WTC11 (cell line): ENCODE results near the gene CLEC20A. TPM values are rescaled to one million over a fixed set of nuclear protein-coding genes. Genes with fewer than 3 reads are reported as not detected.

Source experiments
- ATAC-seq: fragments of 200-7000 bp; cut with Tn5 transposase; 2 replicates; pipeline ENCODE4 v1.10.0; 2021; ENCODE audit warnings: mild to moderate bottlenecking, moderate library complexity
- CTCF ChIA-PET: fragments of 300-600 bp; sonication (Branson Sonifier 250); formaldehyde crosslinking; loops from one replicate; lab custom pipeline; 2021; ENCODE audit warnings: antibody characterized with exemption; lab: Charles Lee
- POLR2A ChIA-PET: fragments of 350-600 bp; sonication (Branson Sonifier 250); formaldehyde crosslinking; loops from one replicate; lab custom pipeline; 2021; ENCODE audit warnings: antibody characterized with exemption; lab: Charles Lee
- DNase-seq: peaks from one replicate; pipeline ENCODE4 v3.0.0; 2021; ENCODE audit warnings: low spot score
- H3K27ac Mint-ChIP-seq: 2 replicates; pipeline ENCODE4 v1.8.0; 2021; ENCODE audit warnings: mixed read lengths
- H3K27me3 Mint-ChIP-seq: 2 replicates; pipeline ENCODE4 v1.8.0; 2021; ENCODE audit warnings: low read depth, mild to moderate bottlenecking, moderate library complexity, mixed read lengths
- H3K36me3 Mint-ChIP-seq: 2 replicates; pipeline ENCODE4 v1.8.0; 2021; ENCODE audit warnings: mixed read lengths
- H3K4me1 Mint-ChIP-seq: 2 replicates; pipeline ENCODE4 v1.8.0; 2022; ENCODE audit warnings: mixed read lengths
- H3K4me3 Mint-ChIP-seq: 2 replicates; pipeline ENCODE4 v1.8.0; 2021; ENCODE audit warnings: mild to moderate bottlenecking, moderate library complexity, mixed read lengths
- H3K9me3 Mint-ChIP-seq: 2 replicates; pipeline ENCODE4 v1.8.0; 2021; ENCODE audit warnings: mixed read lengths
- HMGA2 ChIP-seq: fragments of 250-450 bp; sonication (Bioruptor Pico); IDR thresholded peaks from 2 replicates; pipeline ENCODE4 v1.4.0; 2021; ENCODE audit warnings: mild to moderate bottlenecking, moderate library complexity
- JAZF1 ChIP-seq: fragments of 250-450 bp; sonication (Bioruptor Pico); IDR thresholded peaks from 2 replicates; pipeline ENCODE4 v1.9.0; 2021; ENCODE audit warnings: moderate library complexity, mild to moderate bottlenecking, inconsistent platforms
- MXD4 ChIP-seq: fragments of 250-450 bp; sonication (Bioruptor Pico); IDR thresholded peaks from 2 replicates; pipeline ENCODE4 v1.8.0; 2021; ENCODE audit warnings: mild to moderate bottlenecking, moderate library complexity, borderline replicate concordance
- OVOL2 ChIP-seq: fragments of 250-450 bp; sonication (Bioruptor Pico); IDR thresholded peaks from 2 replicates; pipeline ENCODE4 v1.9.0; 2021; ENCODE audit warnings: mild to moderate bottlenecking, borderline replicate concordance
- SOX15 ChIP-seq: fragments of 250-450 bp; sonication (Bioruptor Pico); IDR thresholded peaks from 2 replicates; pipeline ENCODE4 v1.9.0; 2021; ENCODE audit warnings: mild to moderate bottlenecking
- ZNF219 ChIP-seq: sonication (generic); formaldehyde crosslinking; IDR thresholded peaks from 2 replicates; pipeline ENCODE4 v1.8.0; 2023; ENCODE audit warnings: missing genetic modification reagents, mild to moderate bottlenecking, borderline replicate concordance
- ZNF263 ChIP-seq: sonication (generic); formaldehyde crosslinking; IDR thresholded peaks from 2 replicates; pipeline ENCODE4 v1.8.1; 2022; ENCODE audit warnings: low read depth, mild to moderate bottlenecking, moderate library complexity, missing genetic modification reagents
- total RNA-seq: library from RNA; stranded (reverse); gene quantifications from 3 replicates; pipeline ENCODE4 v1.2.3, GENCODE V29; 2021
- TF ChIP-seq, protein P1 (sequence below): sonication (generic); formaldehyde crosslinking; IDR thresholded peaks from 2 replicates; pipeline ENCODE4 v1.8.0; 2022; ENCODE audit warnings: missing genetic modification reagents
- TF ChIP-seq, protein P2 (sequence below): fragments of 250-450 bp; sonication (Bioruptor Pico); IDR thresholded peaks from 2 replicates; pipeline ENCODE4 v2.1.2; 2022; ENCODE audit warnings: mild to moderate bottlenecking, moderate library complexity
- TF ChIP-seq, protein P3 (sequence below): fragments of 250-450 bp; sonication (Bioruptor Pico); IDR thresholded peaks from 2 replicates; pipeline ENCODE4 v1.8.0; 2021; ENCODE audit warnings: mild to moderate bottlenecking
- TF ChIP-seq, protein P4 (sequence below): sonication (generic); formaldehyde crosslinking; IDR thresholded peaks from 2 replicates; pipeline ENCODE4 v1.8.1; 2022; ENCODE audit warnings: mild to moderate bottlenecking, missing genetic modification reagents, moderate library complexity, borderline replicate concordance
- TF ChIP-seq, protein P5 (sequence below): sonication (generic); formaldehyde crosslinking; IDR thresholded peaks from 2 replicates; pipeline ENCODE4 v1.8.0; 2022; ENCODE audit warnings: mild to moderate bottlenecking, missing genetic modification reagents
- TF ChIP-seq, protein P6 (sequence below): sonication (generic); formaldehyde crosslinking; IDR thresholded peaks from 2 replicates; pipeline ENCODE4 v1.8.0; 2023; ENCODE audit warnings: mild to moderate bottlenecking, missing genetic modification reagents
- TF ChIP-seq, protein P7 (sequence below): sonication (generic); formaldehyde crosslinking; IDR thresholded peaks from 2 replicates; pipeline ENCODE4 v1.8.0; 2023; ENCODE audit warnings: missing genetic modification reagents, mild to moderate bottlenecking, borderline replicate concordance
- TF ChIP-seq, protein P8 (sequence below): sonication (generic); formaldehyde crosslinking; conservative IDR thresholded peaks from 2 replicates; pipeline ENCODE4 v1.8.1; 2022; ENCODE audit warnings: mild to moderate bottlenecking, missing genetic modification reagents

CLEC20A gene
- total RNA-seq, 1 experiment from 2014 or later = not detected

DNA sequence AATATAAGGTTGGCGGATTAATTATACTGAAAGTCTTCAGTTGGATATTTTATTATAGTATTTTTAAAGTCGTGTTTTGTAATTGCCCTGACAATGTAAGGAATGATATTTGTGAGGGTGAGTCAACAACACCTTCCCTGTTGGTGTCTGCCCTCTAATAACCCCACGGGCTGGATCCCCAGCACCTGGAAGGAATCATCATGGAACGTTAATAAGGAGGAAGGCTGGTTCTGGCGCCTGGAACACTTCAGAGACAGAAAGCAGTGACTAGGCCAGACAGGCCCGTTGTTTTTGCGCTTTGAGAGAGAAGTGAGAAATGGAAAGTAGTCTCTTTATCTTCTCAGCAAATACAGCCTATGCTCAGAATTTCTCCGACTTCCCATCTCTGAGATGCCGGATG lies 47.8 kb upstream of the CLEC20A start:
- DNase-seq = no peak
- peak overlapping the region; percentile 31 for H3K4me3 Mint-ChIP-seq
- H3K27me3 Mint-ChIP-seq = no peaks in the 10 kb centered on the region
- TF ChIP-seq, protein P1, sequence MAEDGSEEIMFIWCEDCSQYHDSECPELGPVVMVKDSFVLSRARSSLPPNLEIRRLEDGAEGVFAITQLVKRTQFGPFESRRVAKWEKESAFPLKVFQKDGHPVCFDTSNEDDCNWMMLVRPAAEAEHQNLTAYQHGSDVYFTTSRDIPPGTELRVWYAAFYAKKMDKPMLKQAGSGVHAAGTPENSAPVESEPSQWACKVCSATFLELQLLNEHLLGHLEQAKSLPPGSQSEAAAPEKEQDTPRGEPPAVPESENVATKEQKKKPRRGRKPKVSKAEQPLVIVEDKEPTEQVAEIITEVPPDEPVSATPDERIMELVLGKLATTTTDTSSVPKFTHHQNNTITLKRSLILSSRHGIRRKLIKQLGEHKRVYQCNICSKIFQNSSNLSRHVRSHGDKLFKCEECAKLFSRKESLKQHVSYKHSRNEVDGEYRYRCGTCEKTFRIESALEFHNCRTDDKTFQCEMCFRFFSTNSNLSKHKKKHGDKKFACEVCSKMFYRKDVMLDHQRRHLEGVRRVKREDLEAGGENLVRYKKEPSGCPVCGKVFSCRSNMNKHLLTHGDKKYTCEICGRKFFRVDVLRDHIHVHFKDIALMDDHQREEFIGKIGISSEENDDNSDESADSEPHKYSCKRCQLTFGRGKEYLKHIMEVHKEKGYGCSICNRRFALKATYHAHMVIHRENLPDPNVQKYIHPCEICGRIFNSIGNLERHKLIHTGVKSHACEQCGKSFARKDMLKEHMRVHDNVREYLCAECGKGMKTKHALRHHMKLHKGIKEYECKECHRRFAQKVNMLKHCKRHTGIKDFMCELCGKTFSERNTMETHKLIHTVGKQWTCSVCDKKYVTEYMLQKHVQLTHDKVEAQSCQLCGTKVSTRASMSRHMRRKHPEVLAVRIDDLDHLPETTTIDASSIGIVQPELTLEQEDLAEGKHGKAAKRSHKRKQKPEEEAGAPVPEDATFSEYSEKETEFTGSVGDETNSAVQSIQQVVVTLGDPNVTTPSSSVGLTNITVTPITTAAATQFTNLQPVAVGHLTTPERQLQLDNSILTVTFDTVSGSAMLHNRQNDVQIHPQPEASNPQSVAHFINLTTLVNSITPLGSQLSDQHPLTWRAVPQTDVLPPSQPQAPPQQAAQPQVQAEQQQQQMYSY (CRISPR knock-in tag) = no peak
- TF ChIP-seq OVOL2 (CRISPR knock-in tag) = no peak
- TF ChIP-seq SOX15 = no peak
- TF ChIP-seq ZNF219 (CRISPR knock-in tag) = no peak
- TF ChIP-seq, protein P2, sequence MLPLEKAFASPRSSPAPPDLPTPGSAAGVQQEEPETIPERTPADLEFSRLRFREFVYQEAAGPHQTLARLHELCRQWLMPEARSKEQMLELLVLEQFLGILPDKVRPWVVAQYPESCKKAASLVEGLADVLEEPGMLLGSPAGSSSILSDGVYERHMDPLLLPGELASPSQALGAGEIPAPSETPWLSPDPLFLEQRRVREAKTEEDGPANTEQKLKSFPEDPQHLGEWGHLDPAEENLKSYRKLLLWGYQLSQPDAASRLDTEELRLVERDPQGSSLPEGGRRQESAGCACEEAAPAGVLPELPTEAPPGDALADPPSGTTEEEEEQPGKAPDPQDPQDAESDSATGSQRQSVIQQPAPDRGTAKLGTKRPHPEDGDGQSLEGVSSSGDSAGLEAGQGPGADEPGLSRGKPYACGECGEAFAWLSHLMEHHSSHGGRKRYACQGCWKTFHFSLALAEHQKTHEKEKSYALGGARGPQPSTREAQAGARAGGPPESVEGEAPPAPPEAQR (CRISPR knock-in tag) = no peak
- no peaks in the 10 kb centered on the region for H3K9me3 Mint-ChIP-seq
- CTCF ChIA-PET = interaction anchor here (2.2 to 8.8 kb wide), 5 partner anchors 28 to 458 kb away, joined by 6 to 86 read pairs (median 33); no protein-coding TSS in a partner anchor
- ATAC-seq = no peak
- peaks cover 23% of the 10 kb centered on the region for H3K4me1 Mint-ChIP-seq
- H3K36me3 Mint-ChIP-seq = peaks cover 18% of the 10 kb centered on the region
- H3K27ac Mint-ChIP-seq = no peak overlapping the region
- POLR2A ChIA-PET = no interaction called here

DNA sequence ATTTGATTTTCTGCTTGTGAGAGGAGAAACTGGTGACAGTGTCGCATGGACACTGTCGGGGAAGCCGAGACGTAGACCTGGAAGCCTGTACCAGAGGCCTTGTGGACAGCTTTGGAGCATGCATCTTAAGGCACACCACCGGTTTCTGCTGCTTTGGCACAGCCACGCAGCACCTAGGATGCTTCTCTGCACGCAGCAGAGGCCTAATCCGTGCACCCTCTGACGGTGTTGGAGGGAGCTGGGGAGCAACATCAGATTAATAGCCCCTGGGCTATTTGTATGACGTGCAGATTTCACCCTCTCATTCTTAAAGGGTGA lies 46.5 kb upstream of the CLEC20A start:
- Mint-ChIP-seq H3K36me3 (peaks cover 18% of the 10 kb centered on the region), H3K9me3 (no peaks in the 10 kb centered on the region), H3K27me3 (no peaks in the 10 kb centered on the region), H3K27ac (peak overlapping the region; percentile 85), H3K4me3 (peak overlapping the region; percentile 87), H3K4me1 (peaks cover 23% of the 10 kb centered on the region)
- ATAC-seq (peak; percentile 16), DNase-seq (peak; percentile 27)
- ChIA-PET POLR2A (interaction anchor here (1.8 kb wide), 1 partner anchor 183 kb away, joined by 10 read pairs; no protein-coding TSS in a partner anchor), CTCF (interaction anchor here (0.5 to 8.8 kb wide), 26 partner anchors 11 to 579 kb away, joined by 3 to 86 read pairs (median 4); partner anchors contain the start of gene RALGPS2)
- no peak for TF ChIP-seq ZNF263 (CRISPR knock-in tag)
- TF ChIP-seq, protein P3, sequence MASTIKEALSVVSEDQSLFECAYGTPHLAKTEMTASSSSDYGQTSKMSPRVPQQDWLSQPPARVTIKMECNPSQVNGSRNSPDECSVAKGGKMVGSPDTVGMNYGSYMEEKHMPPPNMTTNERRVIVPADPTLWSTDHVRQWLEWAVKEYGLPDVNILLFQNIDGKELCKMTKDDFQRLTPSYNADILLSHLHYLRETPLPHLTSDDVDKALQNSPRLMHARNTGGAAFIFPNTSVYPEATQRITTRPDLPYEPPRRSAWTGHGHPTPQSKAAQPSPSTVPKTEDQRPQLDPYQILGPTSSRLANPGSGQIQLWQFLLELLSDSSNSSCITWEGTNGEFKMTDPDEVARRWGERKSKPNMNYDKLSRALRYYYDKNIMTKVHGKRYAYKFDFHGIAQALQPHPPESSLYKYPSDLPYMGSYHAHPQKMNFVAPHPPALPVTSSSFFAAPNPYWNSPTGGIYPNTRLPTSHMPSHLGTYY (CRISPR knock-in tag) = no peak
- no peak for TF ChIP-seq JAZF1
- no peak for TF ChIP-seq MXD4
- TF ChIP-seq, protein P4, sequence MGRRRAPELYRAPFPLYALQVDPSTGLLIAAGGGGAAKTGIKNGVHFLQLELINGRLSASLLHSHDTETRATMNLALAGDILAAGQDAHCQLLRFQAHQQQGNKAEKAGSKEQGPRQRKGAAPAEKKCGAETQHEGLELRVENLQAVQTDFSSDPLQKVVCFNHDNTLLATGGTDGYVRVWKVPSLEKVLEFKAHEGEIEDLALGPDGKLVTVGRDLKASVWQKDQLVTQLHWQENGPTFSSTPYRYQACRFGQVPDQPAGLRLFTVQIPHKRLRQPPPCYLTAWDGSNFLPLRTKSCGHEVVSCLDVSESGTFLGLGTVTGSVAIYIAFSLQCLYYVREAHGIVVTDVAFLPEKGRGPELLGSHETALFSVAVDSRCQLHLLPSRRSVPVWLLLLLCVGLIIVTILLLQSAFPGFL (CRISPR knock-in tag) = no peak
- no peak for TF ChIP-seq HMGA2
- TF ChIP-seq, protein P5, sequence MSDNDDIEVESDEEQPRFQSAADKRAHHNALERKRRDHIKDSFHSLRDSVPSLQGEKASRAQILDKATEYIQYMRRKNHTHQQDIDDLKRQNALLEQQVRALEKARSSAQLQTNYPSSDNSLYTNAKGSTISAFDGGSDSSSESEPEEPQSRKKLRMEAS (CRISPR knock-in tag) = no peak
- TF ChIP-seq, protein P6, sequence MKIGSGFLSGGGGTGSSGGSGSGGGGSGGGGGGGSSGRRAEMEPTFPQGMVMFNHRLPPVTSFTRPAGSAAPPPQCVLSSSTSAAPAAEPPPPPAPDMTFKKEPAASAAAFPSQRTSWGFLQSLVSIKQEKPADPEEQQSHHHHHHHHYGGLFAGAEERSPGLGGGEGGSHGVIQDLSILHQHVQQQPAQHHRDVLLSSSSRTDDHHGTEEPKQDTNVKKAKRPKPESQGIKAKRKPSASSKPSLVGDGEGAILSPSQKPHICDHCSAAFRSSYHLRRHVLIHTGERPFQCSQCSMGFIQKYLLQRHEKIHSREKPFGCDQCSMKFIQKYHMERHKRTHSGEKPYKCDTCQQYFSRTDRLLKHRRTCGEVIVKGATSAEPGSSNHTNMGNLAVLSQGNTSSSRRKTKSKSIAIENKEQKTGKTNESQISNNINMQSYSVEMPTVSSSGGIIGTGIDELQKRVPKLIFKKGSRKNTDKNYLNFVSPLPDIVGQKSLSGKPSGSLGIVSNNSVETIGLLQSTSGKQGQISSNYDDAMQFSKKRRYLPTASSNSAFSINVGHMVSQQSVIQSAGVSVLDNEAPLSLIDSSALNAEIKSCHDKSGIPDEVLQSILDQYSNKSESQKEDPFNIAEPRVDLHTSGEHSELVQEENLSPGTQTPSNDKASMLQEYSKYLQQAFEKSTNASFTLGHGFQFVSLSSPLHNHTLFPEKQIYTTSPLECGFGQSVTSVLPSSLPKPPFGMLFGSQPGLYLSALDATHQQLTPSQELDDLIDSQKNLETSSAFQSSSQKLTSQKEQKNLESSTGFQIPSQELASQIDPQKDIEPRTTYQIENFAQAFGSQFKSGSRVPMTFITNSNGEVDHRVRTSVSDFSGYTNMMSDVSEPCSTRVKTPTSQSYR (CRISPR knock-in tag) = no peak
- TF ChIP-seq, protein P7, sequence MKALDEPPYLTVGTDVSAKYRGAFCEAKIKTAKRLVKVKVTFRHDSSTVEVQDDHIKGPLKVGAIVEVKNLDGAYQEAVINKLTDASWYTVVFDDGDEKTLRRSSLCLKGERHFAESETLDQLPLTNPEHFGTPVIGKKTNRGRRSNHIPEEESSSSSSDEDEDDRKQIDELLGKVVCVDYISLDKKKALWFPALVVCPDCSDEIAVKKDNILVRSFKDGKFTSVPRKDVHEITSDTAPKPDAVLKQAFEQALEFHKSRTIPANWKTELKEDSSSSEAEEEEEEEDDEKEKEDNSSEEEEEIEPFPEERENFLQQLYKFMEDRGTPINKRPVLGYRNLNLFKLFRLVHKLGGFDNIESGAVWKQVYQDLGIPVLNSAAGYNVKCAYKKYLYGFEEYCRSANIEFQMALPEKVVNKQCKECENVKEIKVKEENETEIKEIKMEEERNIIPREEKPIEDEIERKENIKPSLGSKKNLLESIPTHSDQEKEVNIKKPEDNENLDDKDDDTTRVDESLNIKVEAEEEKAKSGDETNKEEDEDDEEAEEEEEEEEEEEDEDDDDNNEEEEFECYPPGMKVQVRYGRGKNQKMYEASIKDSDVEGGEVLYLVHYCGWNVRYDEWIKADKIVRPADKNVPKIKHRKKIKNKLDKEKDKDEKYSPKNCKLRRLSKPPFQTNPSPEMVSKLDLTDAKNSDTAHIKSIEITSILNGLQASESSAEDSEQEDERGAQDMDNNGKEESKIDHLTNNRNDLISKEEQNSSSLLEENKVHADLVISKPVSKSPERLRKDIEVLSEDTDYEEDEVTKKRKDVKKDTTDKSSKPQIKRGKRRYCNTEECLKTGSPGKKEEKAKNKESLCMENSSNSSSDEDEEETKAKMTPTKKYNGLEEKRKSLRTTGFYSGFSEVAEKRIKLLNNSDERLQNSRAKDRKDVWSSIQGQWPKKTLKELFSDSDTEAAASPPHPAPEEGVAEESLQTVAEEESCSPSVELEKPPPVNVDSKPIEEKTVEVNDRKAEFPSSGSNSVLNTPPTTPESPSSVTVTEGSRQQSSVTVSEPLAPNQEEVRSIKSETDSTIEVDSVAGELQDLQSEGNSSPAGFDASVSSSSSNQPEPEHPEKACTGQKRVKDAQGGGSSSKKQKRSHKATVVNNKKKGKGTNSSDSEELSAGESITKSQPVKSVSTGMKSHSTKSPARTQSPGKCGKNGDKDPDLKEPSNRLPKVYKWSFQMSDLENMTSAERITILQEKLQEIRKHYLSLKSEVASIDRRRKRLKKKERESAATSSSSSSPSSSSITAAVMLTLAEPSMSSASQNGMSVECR = no peak
- TF ChIP-seq, protein P2 (CRISPR knock-in tag) = no peak
- TF ChIP-seq, protein P8, sequence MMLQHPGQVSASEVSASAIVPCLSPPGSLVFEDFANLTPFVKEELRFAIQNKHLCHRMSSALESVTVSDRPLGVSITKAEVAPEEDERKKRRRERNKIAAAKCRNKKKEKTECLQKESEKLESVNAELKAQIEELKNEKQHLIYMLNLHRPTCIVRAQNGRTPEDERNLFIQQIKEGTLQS = no peak
